ENCODE results near the gene MICAL2. TPM values are rescaled to one million over a fixed set of nuclear protein-coding genes. Genes with fewer than 3 reads are reported as not detected.

The MICAL2 gene
- total and polyA plus RNA-seq, 7 donors = 6.8 to 45.7 (median 15.0) TPM

- no peaks in the 10 kb centered on the region for H3K9me3 ChIP-seq
- peak; percentile 68 for TF ChIP-seq CTCF (IDR thresholded peaks at IDR 0.05)
- peaks cover 14% of the 10 kb centered on the region for H3K4me1 ChIP-seq
- peak overlapping the region; percentile 38 for H3K27ac ChIP-seq
- ATAC-seq = peak; percentile 48 to 70 (median 58)
- intact Hi-C loops (cut with DNase I) = loop anchor here in 1 of 2 donors (10.0 kb wide), 1 partner anchor 354 kb away; no protein-coding TSS in a partner anchor
- peak; percentile 72 to 86 for DNase-seq
- no peaks in the 10 kb centered on the region for H3K36me3 ChIP-seq (ENCODE audit: insufficient read depth in 1 of 2, low read depth in 1 of 2)
- no peak overlapping the region for H3K4me3 ChIP-seq
- no peaks in the 10 kb centered on the region for H3K27me3 ChIP-seq (ENCODE audit: insufficient read depth in 3 of 3, low read length in 2 of 3)
- 57 to 71% (median 65%) methylated on average over 12 of the region's 12 CpGs for WGBS, 3 donors
These were observed 178.0 kb downstream of the MICAL2 start for GRCh38 chr11:12288212-12288930.

- DNase-seq = no peak
- Histone ChIP-seq H3K27me3 (ENCODE audit: insufficient read depth in 3 of 3, low read length in 2 of 3) (no peaks in the 10 kb centered on the region), H3K9me3 (no peaks in the 10 kb centered on the region), H3K27ac (no peak overlapping the region), H3K4me1 (peaks cover 14% of the 10 kb centered on the region), H3K36me3 (ENCODE audit: insufficient read depth in 1 of 2, low read depth in 1 of 2) (no peaks in the 10 kb centered on the region), H3K4me3 (no peak overlapping the region)
- 90% methylated on average over 14 of the region's 14 CpGs for WGBS, 3 donors
- no peak for ATAC-seq
- TF ChIP-seq CTCF (IDR thresholded peaks at IDR 0.05) = no peak
- intact Hi-C loops (cut with DNase I) = loop anchor here in 1 of 2 donors (10.0 kb wide), 1 partner anchor 354 kb away; no protein-coding TSS in a partner anchor
These were observed 178.7 kb downstream of the MICAL2 start for GRCh38 chr11:12288931-12289666.

- Histone ChIP-seq H3K27ac (no peak overlapping the region), H3K4me3 (no peak overlapping the region), H3K27me3 (ENCODE audit: insufficient read depth in 3 of 3, low read length in 2 of 3) (no peaks in the 10 kb centered on the region), H3K4me1 (peaks cover 14% of the 10 kb centered on the region), H3K36me3 (ENCODE audit: insufficient read depth in 1 of 2, low read depth in 1 of 2) (no peaks in the 10 kb centered on the region), H3K9me3 (no peaks in the 10 kb centered on the region)
- intact Hi-C loops (cut with DNase I) = loop anchor here in 1 of 2 donors (10.0 kb wide), 1 partner anchor 355 kb away; no protein-coding TSS in a partner anchor
- WGBS, 3 donors = 91 to 93% (median 91%) methylated on average over 7 of the region's 7 CpGs
- ATAC-seq = no peak
- TF ChIP-seq CTCF (IDR thresholded peaks at IDR 0.05) = no peak
- no peak for DNase-seq
These were observed 179.5 kb downstream of the MICAL2 start for GRCh38 chr11:12289667-12290476.

- 78 to 82% (median 79%) methylated on average over 14 of the region's 14 CpGs for WGBS, 3 donors
- Histone ChIP-seq H3K36me3 (ENCODE audit: insufficient read depth in 1 of 2, low read depth in 1 of 2) (no peaks in the 10 kb centered on the region), H3K27me3 (ENCODE audit: insufficient read depth in 3 of 3, low read length in 2 of 3) (no peaks in the 10 kb centered on the region), H3K4me1 (peaks cover 14% of the 10 kb centered on the region), H3K9me3 (no peaks in the 10 kb centered on the region), H3K27ac (no peak overlapping the region), H3K4me3 (no peak overlapping the region)
- no peak for TF ChIP-seq CTCF (IDR thresholded peaks at IDR 0.05)
- intact Hi-C loops (cut with DNase I) = no loop called here
- ATAC-seq (no peak), DNase-seq (no peak)
These were observed 180.1 kb downstream of the MICAL2 start for GRCh38 chr11:12290477-12290922.

All from psoas muscle (tissue), 8 donors.